Ovary (tissue), 3 donors: ENCODE measurements around the gene DGKD.

Experiments
- CTCF ChIP-seq, 3 donors: fragments of 450-650 bp in 2 of 3; fragments of 200-600 bp in 1 of 3; IDR thresholded peaks; one replicate each; pipeline versions ENCODE4 v1.5.1 to v1.8.0; 2016 to 2022; ENCODE audit warnings: antibody characterized with exemption in 3 of 3, mild to moderate bottlenecking in 1 of 3
- EP300 ChIP-seq: sonication (generic); formaldehyde crosslinking; IDR thresholded peaks from one replicate; pipeline ENCODE4 v1.6.1; 2017; ENCODE audit warnings: antibody characterized with exemption
- POLR2A ChIP-seq: fragments of 450-650 bp; IDR thresholded peaks from one replicate; pipeline ENCODE4 v1.6.1; 2017; ENCODE audit warnings: antibody characterized with exemption, mild to moderate bottlenecking, moderate library complexity
- donor health status: DM: no; HTN: no; CAD: no.

DNA sequence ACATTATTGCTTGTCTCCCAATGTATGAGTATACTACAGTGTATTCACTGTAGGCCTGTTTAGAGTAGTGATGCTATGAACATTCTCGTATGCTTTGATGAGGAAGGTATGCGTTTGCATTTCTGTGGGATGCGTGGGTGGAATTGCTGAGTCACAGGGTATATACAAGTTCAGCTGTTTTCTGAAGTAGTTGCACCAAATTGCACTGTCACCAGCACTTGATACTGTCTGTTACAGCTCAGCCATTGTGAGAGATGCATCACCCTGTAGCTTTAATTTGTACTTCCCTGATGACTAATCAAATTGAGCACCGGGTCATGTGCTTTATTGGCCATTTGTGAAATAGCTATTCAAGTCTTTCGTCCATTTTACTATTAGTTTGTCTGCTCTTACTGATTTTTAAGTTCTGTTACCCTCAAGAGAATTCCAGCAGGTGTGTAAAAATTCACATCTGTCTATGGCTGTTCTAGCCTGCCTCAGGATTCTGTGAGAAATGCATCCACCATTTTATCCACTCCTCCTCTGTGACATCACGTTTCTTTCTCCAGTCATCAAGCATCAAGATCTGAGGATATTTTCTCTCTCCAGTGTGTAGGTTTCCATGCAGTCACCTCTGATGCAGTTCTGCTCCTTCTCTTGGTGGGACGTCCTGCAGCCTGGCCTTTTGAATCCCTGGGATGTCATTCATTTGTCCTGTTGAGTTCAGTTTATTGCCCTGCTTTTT lies 72.5 kb downstream of the DGKD start:
- no peak for TF ChIP-seq POLR2A
- TF ChIP-seq CTCF (IDR thresholded peaks at IDR 0.05), result no peak
- TF ChIP-seq EP300, result no peak
